D721Med (cell line): ENCODE measurements around the gene BACH2.

ENCODE experiments used
- DNase-seq: peaks from one replicate; pipeline ENCODE4 v3.0.0; 2011; ENCODE audit warnings: low spot score; ENCODE audit not compliant: insufficient read length
- FAIRE-seq: peaks from 2 replicates; lab custom pipeline; 2011; peaks lifted over from hg19 to GRCh38; lab: Jason Lieb, UNC
- CTCF ChIP-seq: IDR thresholded peaks from 2 replicates; pipeline ENCODE4 v1.5.1; 2012; ENCODE audit warnings: mild to moderate bottlenecking, control low read depth; ENCODE audit not compliant: insufficient read depth; ENCODE audit errors: missing control alignments

Gene BACH2

GRCh38 chr6:90028995-90029635 lies 267.5 kb downstream of the BACH2 start:
- FAIRE-seq (no peak), DNase-seq (no peak)
- no peak for TF ChIP-seq CTCF

GRCh38 chr6:90028066-90028778 lies 268.4 kb downstream of the BACH2 start:
- FAIRE-seq (no peak), DNase-seq (no peak)
- TF ChIP-seq CTCF: no peak

- no peak for TF ChIP-seq CTCF
- no peak for FAIRE-seq
- DNase-seq: no peak
These were observed 270.4 kb downstream of the BACH2 start for GRCh38 chr6:90026216-90026615.

GRCh38 chr6:90025523-90026061 lies 271.1 kb downstream of the BACH2 start:
- DNase-seq (no peak), FAIRE-seq (no peak)
- no peak for TF ChIP-seq CTCF

- DNase-seq (no peak), FAIRE-seq (no peak)
- TF ChIP-seq CTCF: no peak
These were observed 272.0 kb downstream of the BACH2 start for GRCh38 chr6:90024633-90025032.

- FAIRE-seq (no peak), DNase-seq (no peak)
- TF ChIP-seq CTCF: no peak
These were observed 274.9 kb downstream of the BACH2 start for GRCh38 chr6:90021711-90022110.

GRCh38 chr6:90020746-90021145 lies 275.9 kb downstream of the BACH2 start:
- FAIRE-seq (no peak), DNase-seq (no peak)
- no peak for TF ChIP-seq CTCF
